GM12864 (cell line): Measurements from ENCODE around the gene TTLL5.
"Not testable (repeated sequence)": the region's sequence is repeated elsewhere in the genome, so short reads cannot be mapped to it uniquely, and the experiment has no call there.

ENCODE experiments used
- DNase-seq: peaks from one replicate; pipeline ENCODE4 v3.0.0-alpha.2; 2011; ENCODE audit warnings: low read depth
- H3K4me3 ChIP-seq: 2 replicates; pipeline ENCODE4 v1.5.1; 2011; ENCODE audit warnings: mild to moderate bottlenecking, low read depth, low read length, control low read depth
- CTCF ChIP-seq: IDR thresholded peaks from 2 replicates; pipeline ENCODE4 v1.5.1; 2011; ENCODE audit warnings: low read depth, mild to moderate bottlenecking, moderate library complexity, low read length, control low read depth, inconsistent platforms; ENCODE audit errors: missing control alignments

Gene TTLL5

GRCh38 chr14:75917946-75918335 is 256.9 kb downstream of the TTLL5 start:
- H3K4me3 ChIP-seq = no peak overlapping the region
- no peak for DNase-seq
- no peak for TF ChIP-seq CTCF

DNA sequence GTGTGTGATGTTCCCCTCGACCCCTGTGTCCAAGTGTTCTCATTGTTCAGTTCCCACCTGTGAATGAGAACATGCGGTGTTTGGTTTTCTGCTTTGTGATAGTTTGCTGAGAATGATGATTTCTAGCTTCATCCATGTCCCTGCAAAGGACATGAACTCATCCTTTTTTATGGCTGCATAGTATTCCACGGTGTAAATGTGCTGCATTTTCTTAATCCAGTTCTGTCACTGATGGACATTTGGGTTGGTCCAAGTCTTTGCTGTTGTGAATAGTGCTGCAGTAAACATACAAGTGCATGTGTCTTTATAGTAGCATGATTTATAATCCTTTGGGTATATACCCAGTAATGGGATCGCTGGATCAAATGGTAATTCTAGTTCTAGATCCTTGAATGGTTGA is 259.4 kb downstream of the TTLL5 start:
- H3K4me3 ChIP-seq, DNase-seq: not testable (repeated sequence)

- not testable (repeated sequence) for DNase-seq, H3K4me3 ChIP-seq
Observed at GRCh38 chr14:75925141-75925840, 264.2 kb downstream of the TTLL5 start.

- no peak for DNase-seq
Observed at GRCh38 chr14:75926431-75927115, 265.5 kb downstream of the TTLL5 start.

DNA sequence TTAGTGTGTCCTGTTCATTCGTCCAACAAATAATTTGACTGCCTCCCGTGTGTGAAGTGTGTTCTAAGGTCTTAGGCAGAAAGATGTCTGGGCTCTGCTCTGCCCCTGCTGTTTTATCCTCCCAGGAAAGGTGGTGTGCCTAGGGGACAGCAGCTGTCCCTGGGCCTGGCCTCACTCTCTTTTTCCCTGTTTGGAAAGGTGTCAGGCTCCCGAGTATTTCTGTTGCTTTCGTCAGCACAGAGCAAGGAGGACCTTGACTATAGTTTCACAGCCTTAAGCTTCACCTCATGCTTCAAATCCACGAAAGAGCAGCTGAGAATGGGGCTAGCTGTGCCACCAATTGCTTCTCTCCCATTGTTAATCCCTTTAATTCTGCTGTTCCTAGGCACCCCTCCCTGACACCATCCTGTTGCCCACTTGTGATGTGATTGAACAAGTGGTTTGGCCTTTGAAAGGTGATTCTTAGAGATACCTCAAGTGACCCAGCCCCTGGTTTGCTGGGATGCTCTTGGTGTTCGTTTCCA is 266.6 kb downstream of the TTLL5 start:
- DNase-seq = no peak
- TF ChIP-seq CTCF = no peak
- H3K4me3 ChIP-seq = no peak overlapping the region

More at GRCh38 chr14:75926431-75927115, 265.5 kb downstream of the TTLL5 start:
- no peak overlapping the region for H3K4me3 ChIP-seq
- TF ChIP-seq CTCF = peak; percentile 8

DNA sequence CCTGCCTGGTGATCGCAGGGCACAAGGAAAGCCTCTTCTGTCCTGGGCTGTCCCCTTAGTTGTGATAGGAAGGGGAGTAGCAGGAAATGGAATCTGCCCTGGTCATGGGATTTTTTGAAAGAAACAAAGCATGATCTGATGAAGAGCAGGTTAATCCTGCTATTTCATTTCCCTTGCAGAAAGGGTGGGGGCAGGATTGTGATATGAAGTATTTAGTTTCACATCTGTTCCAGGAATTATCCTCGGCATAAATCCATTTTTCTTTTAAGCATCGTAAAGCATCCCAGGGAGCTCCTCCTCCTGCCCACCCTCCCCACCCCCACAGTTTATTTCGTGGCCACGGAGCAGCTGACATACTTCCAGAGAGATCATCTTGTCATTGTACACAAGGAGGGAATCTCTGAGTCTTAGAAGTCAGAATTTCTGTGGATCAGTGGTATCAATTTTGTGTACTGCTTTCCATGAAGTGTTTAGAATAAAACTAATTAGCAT is 267.7 kb downstream of the TTLL5 start:
- DNase-seq = no peak
- no peak overlapping the region for H3K4me3 ChIP-seq
- TF ChIP-seq CTCF = no peak

- DNase-seq = no peak
- H3K4me3 ChIP-seq = no peak overlapping the region
- no peak for TF ChIP-seq CTCF
Observed at GRCh38 chr14:75933712-75934296, 272.8 kb downstream of the TTLL5 start.
